Astrocyte (in vitro differentiated cells and primary cell): ENCODE data around the gene COPZ2.

Experiments
- EZH2 ChIP-seq: IDR thresholded peaks from 2 replicates; pipeline ENCODE4 v1.6.1; 2012; ENCODE audit warnings: mild to moderate bottlenecking, low read length, inconsistent platforms; ENCODE audit not compliant: insufficient read depth
- TF ChIP-seq, protein P1 (sequence below): IDR thresholded peaks from 2 replicates; pipeline ENCODE4 v1.5.1; 2011; ENCODE audit warnings: low read depth, mild to moderate bottlenecking, inconsistent platforms, low read length, moderate library complexity; ENCODE audit not compliant: insufficient read depth

GRCh38 chr17:47986520-47986919 lies 51.1 kb downstream of the COPZ2 start:
- TF ChIP-seq, protein P1, sequence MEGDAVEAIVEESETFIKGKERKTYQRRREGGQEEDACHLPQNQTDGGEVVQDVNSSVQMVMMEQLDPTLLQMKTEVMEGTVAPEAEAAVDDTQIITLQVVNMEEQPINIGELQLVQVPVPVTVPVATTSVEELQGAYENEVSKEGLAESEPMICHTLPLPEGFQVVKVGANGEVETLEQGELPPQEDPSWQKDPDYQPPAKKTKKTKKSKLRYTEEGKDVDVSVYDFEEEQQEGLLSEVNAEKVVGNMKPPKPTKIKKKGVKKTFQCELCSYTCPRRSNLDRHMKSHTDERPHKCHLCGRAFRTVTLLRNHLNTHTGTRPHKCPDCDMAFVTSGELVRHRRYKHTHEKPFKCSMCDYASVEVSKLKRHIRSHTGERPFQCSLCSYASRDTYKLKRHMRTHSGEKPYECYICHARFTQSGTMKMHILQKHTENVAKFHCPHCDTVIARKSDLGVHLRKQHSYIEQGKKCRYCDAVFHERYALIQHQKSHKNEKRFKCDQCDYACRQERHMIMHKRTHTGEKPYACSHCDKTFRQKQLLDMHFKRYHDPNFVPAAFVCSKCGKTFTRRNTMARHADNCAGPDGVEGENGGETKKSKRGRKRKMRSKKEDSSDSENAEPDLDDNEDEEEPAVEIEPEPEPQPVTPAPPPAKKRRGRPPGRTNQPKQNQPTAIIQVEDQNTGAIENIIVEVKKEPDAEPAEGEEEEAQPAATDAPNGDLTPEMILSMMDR = no peak
- TF ChIP-seq EZH2 = no peak
